ENCODE measurements around the gene GALNS.

GALNS gene

GRCh38 chr16:88872650-88873331, 16.0 kb upstream of the GALNS start:
- Mint-ChIP-seq H3K9me3 (no peaks in the 10 kb centered on the region), H3K27me3 (peaks cover 10% of the 10 kb centered on the region), H3K36me3 (ENCODE audit: low read depth) (no peaks in the 10 kb centered on the region), H3K4me3 (no peak overlapping the region), H3K4me1 (ENCODE audit: low read depth) (no peaks in the 10 kb centered on the region), H3K27ac (no peak overlapping the region)

GRCh38 chr16:88871730-88872416, 15.1 kb upstream of the GALNS start:
- H3K27ac Mint-ChIP-seq: no peak overlapping the region
- H3K4me1 Mint-ChIP-seq (ENCODE audit: low read depth): no peaks in the 10 kb centered on the region
- no peaks in the 10 kb centered on the region for H3K36me3 Mint-ChIP-seq (ENCODE audit: low read depth)
- H3K27me3 Mint-ChIP-seq: peaks cover 10% of the 10 kb centered on the region
- H3K9me3 Mint-ChIP-seq: no peaks in the 10 kb centered on the region
- H3K4me3 Mint-ChIP-seq: no peak overlapping the region

- H3K4me1 Mint-ChIP-seq (ENCODE audit: low read depth): no peaks in the 10 kb centered on the region
- H3K27me3 Mint-ChIP-seq: peaks cover 10% of the 10 kb centered on the region
- H3K9me3 Mint-ChIP-seq: no peaks in the 10 kb centered on the region
- H3K27ac Mint-ChIP-seq: no peak overlapping the region
- no peak overlapping the region for H3K4me3 Mint-ChIP-seq
- no peaks in the 10 kb centered on the region for H3K36me3 Mint-ChIP-seq (ENCODE audit: low read depth)
Measured at GRCh38 chr16:88871349-88871702, 14.6 kb upstream of the GALNS start.

GRCh38 chr16:88870608-88871348, 14.0 kb upstream of the GALNS start:
- H3K4me1 Mint-ChIP-seq (ENCODE audit: low read depth): no peaks in the 10 kb centered on the region
- H3K27ac Mint-ChIP-seq: no peak overlapping the region
- no peak overlapping the region for H3K4me3 Mint-ChIP-seq
- H3K36me3 Mint-ChIP-seq (ENCODE audit: low read depth): no peaks in the 10 kb centered on the region
- H3K9me3 Mint-ChIP-seq: no peaks in the 10 kb centered on the region
- peaks cover 10% of the 10 kb centered on the region for H3K27me3 Mint-ChIP-seq

GRCh38 chr16:88869673-88869980, 12.9 kb upstream of the GALNS start:
- Mint-ChIP-seq H3K9me3 (no peaks in the 10 kb centered on the region), H3K4me1 (ENCODE audit: low read depth) (no peaks in the 10 kb centered on the region), H3K4me3 (no peak overlapping the region), H3K36me3 (ENCODE audit: low read depth) (no peaks in the 10 kb centered on the region), H3K27ac (no peak overlapping the region), H3K27me3 (peaks cover 10% of the 10 kb centered on the region)

- peaks cover 10% of the 10 kb centered on the region for H3K27me3 Mint-ChIP-seq
- no peaks in the 10 kb centered on the region for H3K9me3 Mint-ChIP-seq
- H3K27ac Mint-ChIP-seq: no peak overlapping the region
- H3K4me3 Mint-ChIP-seq: no peak overlapping the region
- H3K4me1 Mint-ChIP-seq (ENCODE audit: low read depth): no peaks in the 10 kb centered on the region
- H3K36me3 Mint-ChIP-seq (ENCODE audit: low read depth): no peaks in the 10 kb centered on the region
Measured at GRCh38 chr16:88868974-88869672, 12.4 kb upstream of the GALNS start.

- Mint-ChIP-seq H3K36me3 (ENCODE audit: low read depth) (no peaks in the 10 kb centered on the region), H3K27ac (no peak overlapping the region), H3K4me1 (ENCODE audit: low read depth) (no peaks in the 10 kb centered on the region), H3K9me3 (no peaks in the 10 kb centered on the region), H3K27me3 (peaks cover 10% of the 10 kb centered on the region), H3K4me3 (no peak overlapping the region)
Measured at GRCh38 chr16:88867581-88868246, 11.0 kb upstream of the GALNS start.

GRCh38 chr16:88866151-88866920, 9.6 kb upstream of the GALNS start, which contains the start of gene PABPN1L:
Gene PABPN1L (minus strand): TSS chr16:88866660. CDS start chr16:88866606, 54 bp downstream.
- peaks cover 9% of the 10 kb centered on the region for H3K27me3 Mint-ChIP-seq
- no peaks in the 10 kb centered on the region for H3K4me1 Mint-ChIP-seq (ENCODE audit: low read depth)
- H3K9me3 Mint-ChIP-seq: no peaks in the 10 kb centered on the region
- no peak within 1 kb of the TSS for H3K4me3 Mint-ChIP-seq
- no peak within 1 kb of the TSS for H3K27ac Mint-ChIP-seq
- H3K36me3 Mint-ChIP-seq (ENCODE audit: low read depth): peaks cover 3% of the 10 kb centered on the region

GRCh38 chr16:88865742-88866141, 9.0 kb upstream of the GALNS start:
- no peak overlapping the region for H3K4me3 Mint-ChIP-seq
- peaks cover 3% of the 10 kb centered on the region for H3K27me3 Mint-ChIP-seq

GRCh38 chr16:88865310-88865709, 8.6 kb upstream of the GALNS start:
- Mint-ChIP-seq H3K9me3 (no peaks in the 10 kb centered on the region), H3K36me3 (ENCODE audit: low read depth) (peaks cover 10% of the 10 kb centered on the region), H3K27me3 (no peaks in the 10 kb centered on the region), H3K27ac (no peak overlapping the region), H3K4me3 (no peak overlapping the region), H3K4me1 (ENCODE audit: low read depth) (no peaks in the 10 kb centered on the region)

More at GRCh38 chr16:88865742-88866141, 9.0 kb upstream of the GALNS start:
- Mint-ChIP-seq H3K4me1 (ENCODE audit: low read depth) (no peaks in the 10 kb centered on the region), H3K27ac (no peak overlapping the region), H3K9me3 (no peaks in the 10 kb centered on the region), H3K36me3 (ENCODE audit: low read depth) (peaks cover 9% of the 10 kb centered on the region)

- Mint-ChIP-seq H3K36me3 (ENCODE audit: low read depth) (peaks cover 17% of the 10 kb centered on the region), H3K4me3 (no peak overlapping the region), H3K27ac (no peak overlapping the region), H3K27me3 (no peaks in the 10 kb centered on the region), H3K9me3 (no peaks in the 10 kb centered on the region), H3K4me1 (ENCODE audit: low read depth) (no peaks in the 10 kb centered on the region)
Measured at GRCh38 chr16:88864521-88864920, 7.8 kb upstream of the GALNS start.

GRCh38 chr16:88864099-88864498, 7.4 kb upstream of the GALNS start:
- no peaks in the 10 kb centered on the region for H3K4me1 Mint-ChIP-seq (ENCODE audit: low read depth)
- no peak overlapping the region for H3K4me3 Mint-ChIP-seq
- no peaks in the 10 kb centered on the region for H3K27me3 Mint-ChIP-seq
- H3K27ac Mint-ChIP-seq: no peak overlapping the region
- H3K36me3 Mint-ChIP-seq (ENCODE audit: low read depth): peaks cover 19% of the 10 kb centered on the region
- no peaks in the 10 kb centered on the region for H3K9me3 Mint-ChIP-seq

GRCh38 chr16:88863426-88863825, 6.7 kb upstream of the GALNS start:
- no peak overlapping the region for H3K4me3 Mint-ChIP-seq
- H3K27me3 Mint-ChIP-seq: no peaks in the 10 kb centered on the region
- H3K27ac Mint-ChIP-seq: no peak overlapping the region
- H3K9me3 Mint-ChIP-seq: no peaks in the 10 kb centered on the region
- H3K36me3 Mint-ChIP-seq (ENCODE audit: low read depth): peaks cover 19% of the 10 kb centered on the region
- peaks cover 3% of the 10 kb centered on the region for H3K4me1 Mint-ChIP-seq (ENCODE audit: low read depth)

GRCh38 chr16:88862968-88863367, 6.2 kb upstream of the GALNS start:
- Mint-ChIP-seq H3K9me3 (no peaks in the 10 kb centered on the region), H3K27ac (no peak overlapping the region), H3K4me1 (ENCODE audit: low read depth) (peaks cover 7% of the 10 kb centered on the region), H3K36me3 (ENCODE audit: low read depth) (peaks cover 19% of the 10 kb centered on the region), H3K4me3 (no peak overlapping the region), H3K27me3 (no peaks in the 10 kb centered on the region)
